Adrenal gland (tissue), 12 donors: Measurements from ENCODE around the gene RNF44. TPM values are rescaled to one million over a fixed set of nuclear protein-coding genes. Genes with fewer than 3 reads are reported as not detected.

Experiments
- DNase-seq, 7 donors: peaks; one replicate each; pipeline ENCODE4 v3.0.0-alpha.2; 2019 to 2020
- H3K27ac ChIP-seq, 5 donors: fragments of 200-600 bp; sonication (generic) in 4 of 5; 1 replicate in 3 of 5; 2 replicates in 2 of 5; pipeline versions ENCODE4 v1.5.1 to v1.8.0; 2016 to 2020; ENCODE audit warnings: mild to moderate bottlenecking in 1 of 5
- H3K27me3 ChIP-seq: fragments of 200-600 bp; 2 replicates; pipeline ENCODE4 v1.8.0; 2021
- H3K36me3 ChIP-seq, 2 donors: fragments of 200-600 bp; replicated peaks in 1 of 2; 1 replicate in 1 of 2; 2 replicates in 1 of 2; pipeline versions ENCODE4 v1.5.1 to v1.8.0; 2018 to 2022
- H3K4me1 ChIP-seq, 2 donors: fragments of 200-600 bp; replicated peaks in 1 of 2; 1 replicate in 1 of 2; 2 replicates in 1 of 2; pipeline versions ENCODE4 v1.5.1 to v1.8.0; 2018 to 2021
- H3K4me3 ChIP-seq, 4 donors: fragments of 200-600 bp; sonication (generic) in 3 of 4; one replicate each; pipeline ENCODE4 v1.5.1; 2016 to 2018
- H3K9me3 ChIP-seq, 3 donors: fragments of 200-600 bp; sonication (generic) in 1 of 3; replicated peaks in 1 of 3; 1 replicate in 2 of 3; 2 replicates in 1 of 3; pipeline versions ENCODE4 v1.5.1 to v1.8.0; 2016 to 2021
- POLR2A ChIP-seq, 2 donors: fragments of 450-650 bp; IDR thresholded peaks; one replicate each; pipeline ENCODE4 v1.6.1; 2017; ENCODE audit warnings: antibody characterized with exemption in 2 of 2, mild to moderate bottlenecking in 2 of 2, moderate library complexity in 1 of 2
- WGBS, 4 donors: extraction: QIAGEN DNeasy Blood & Tissue Kit in 2 of 4; methylation state at CpG; one replicate each; pipeline versions ENCODE4 v1.1.5 to v1.1.7; 2013 to 2017; 5-methylcytosine and 5-hydroxymethylcytosine counted together
- intact Hi-C, 2 donors: fragments of 100-400 bp; cut with DNase I; formaldehyde crosslinking; loops; one replicate each; pipeline versions ENCODE4 v1.14.1 to v1.15.0; 2022 to 2023
- polyA plus RNA-seq, 3 donors: library from polyadenylated mRNA; stranded (reverse); fragments of 200-250 nt in 2 of 3; fragments of 350-450 nt in 1 of 3; fragmentation: Illumina TruSeq in 1 of 3; extraction: RNeasy Lipid Tissue Mini Kit (QIAGEN cat#74804) in 1 of 3; gene quantifications; one replicate each; pipeline ENCODE4 v1.2.3, GENCODE V29; 2013 to 2014
- total RNA-seq, 9 donors: library from RNA; depleted of rRNA in 4 of 9; stranded (reverse); fragments of >200 nt in 4 of 9; fragments of 120-200 nt in 1 of 9; fragmentation: NEBNext Ultra II Directional in 1 of 9; extraction: Animal tissue kit (Norgen Biotek cat#: 25700) in 1 of 9; gene quantifications; one replicate each; pipeline versions ENCODE4 v1.1.0 to v1.2.4, GENCODE V29; 2013 to 2023
- TF ChIP-seq, protein P1 (sequence below), 6 experiments: fragments of 450-650 bp in 4 of 6; fragments of 200-600 bp in 2 of 6; sonication (generic) in 1 of 6; IDR thresholded peaks; 1 replicate in 5 of 6; 2 replicates in 1 of 6; pipeline versions ENCODE4 v1.5.1 to v1.8.0; 2016 to 2021; ENCODE audit warnings: antibody characterized with exemption in 6 of 6, mild to moderate bottlenecking in 2 of 6, moderate library complexity in 1 of 6
- donor health status: healthy with polysubstance abuse.
- donor health status: Bipolar disorder and iron deficiency.
- donor health status: DM: yes; HTN: yes; CAD: no.
- donor health status: DM: no; HTN: no; CAD: no.
- donor health status: DM: no; HTN: no; CAD: no.
- donor health status: DM: yes; HTN: yes; CAD: no.

Gene RNF44
- total and polyA plus RNA-seq, 12 donors = 5.3 to 65.7 (median 22.8) TPM

DNA sequence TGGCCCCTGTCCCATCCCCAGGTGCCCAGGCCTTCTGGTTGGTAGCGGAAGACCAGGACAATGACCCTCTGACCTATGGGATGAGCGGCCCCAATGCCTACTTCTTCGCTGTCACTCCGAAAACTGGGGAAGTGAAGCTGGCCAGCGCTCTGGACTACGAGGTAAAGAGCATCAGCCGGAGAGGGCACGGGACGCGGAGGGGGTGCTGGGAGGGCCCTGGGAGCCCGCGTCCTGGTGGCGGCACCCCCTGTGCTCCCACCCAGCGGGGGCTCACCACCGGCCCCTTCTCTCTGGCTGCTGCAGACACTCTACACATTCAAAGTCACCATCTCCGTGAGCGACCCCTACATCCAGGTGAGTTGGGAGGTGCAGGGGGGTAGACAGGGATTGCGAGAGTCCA is 31.5 kb upstream of the RNF44 start:
- TF ChIP-seq POLR2A (IDR thresholded peaks at IDR 0.05) = no peak
- TF ChIP-seq, protein P1, sequence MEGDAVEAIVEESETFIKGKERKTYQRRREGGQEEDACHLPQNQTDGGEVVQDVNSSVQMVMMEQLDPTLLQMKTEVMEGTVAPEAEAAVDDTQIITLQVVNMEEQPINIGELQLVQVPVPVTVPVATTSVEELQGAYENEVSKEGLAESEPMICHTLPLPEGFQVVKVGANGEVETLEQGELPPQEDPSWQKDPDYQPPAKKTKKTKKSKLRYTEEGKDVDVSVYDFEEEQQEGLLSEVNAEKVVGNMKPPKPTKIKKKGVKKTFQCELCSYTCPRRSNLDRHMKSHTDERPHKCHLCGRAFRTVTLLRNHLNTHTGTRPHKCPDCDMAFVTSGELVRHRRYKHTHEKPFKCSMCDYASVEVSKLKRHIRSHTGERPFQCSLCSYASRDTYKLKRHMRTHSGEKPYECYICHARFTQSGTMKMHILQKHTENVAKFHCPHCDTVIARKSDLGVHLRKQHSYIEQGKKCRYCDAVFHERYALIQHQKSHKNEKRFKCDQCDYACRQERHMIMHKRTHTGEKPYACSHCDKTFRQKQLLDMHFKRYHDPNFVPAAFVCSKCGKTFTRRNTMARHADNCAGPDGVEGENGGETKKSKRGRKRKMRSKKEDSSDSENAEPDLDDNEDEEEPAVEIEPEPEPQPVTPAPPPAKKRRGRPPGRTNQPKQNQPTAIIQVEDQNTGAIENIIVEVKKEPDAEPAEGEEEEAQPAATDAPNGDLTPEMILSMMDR (IDR thresholded peaks at IDR 0.05) = no peak
- whole genome bisulfite sequencing, 4 donors = 76 to 83% (median 78%) methylated on average over 17 to 18 of the region's 18 CpGs
- H3K4me1 ChIP-seq = no peaks in the 10 kb centered on the region
- no peaks in the 10 kb centered on the region for H3K9me3 ChIP-seq
- H3K4me3 ChIP-seq = no peak overlapping the region
- no peaks in the 10 kb centered on the region for H3K36me3 ChIP-seq
- intact Hi-C loops = no loop called here
- no peak overlapping the region for H3K27ac ChIP-seq
- H3K27me3 ChIP-seq = peaks cover 6% of the 10 kb centered on the region
- no peak for DNase-seq

DNA sequence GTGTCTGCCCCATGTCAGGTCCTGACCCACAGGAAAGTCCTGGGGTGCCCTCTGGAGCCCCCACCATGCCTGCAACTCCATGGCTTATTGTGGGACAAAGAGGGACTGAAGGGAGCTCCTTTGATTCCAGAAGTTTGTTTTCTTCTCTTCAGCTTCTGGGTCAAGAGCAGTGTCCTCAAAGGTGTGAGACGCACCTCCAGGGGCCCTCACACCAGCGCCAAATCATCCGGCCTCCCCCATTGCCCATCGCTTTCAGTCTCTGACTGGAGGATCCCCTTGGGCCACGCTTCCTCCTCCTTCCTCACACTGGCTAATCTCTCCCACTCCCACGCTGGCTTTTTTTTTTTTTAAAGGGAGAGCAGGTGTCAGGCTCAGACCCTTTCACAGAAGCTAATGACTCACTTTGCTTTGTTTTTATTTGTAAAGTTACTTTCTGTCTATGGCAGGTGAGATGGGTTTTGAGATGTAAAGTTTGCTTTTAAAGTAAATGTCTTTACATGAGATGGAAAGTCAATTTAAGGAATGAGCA is 28.6 kb upstream of the RNF44 start:
- no peaks in the 10 kb centered on the region for H3K4me1 ChIP-seq
- 76 to 82% (median 79%) methylated on average over 6 of the region's 6 CpGs for WGBS, 4 donors
- H3K36me3 ChIP-seq = no peaks in the 10 kb centered on the region
- H3K4me3 ChIP-seq = no peak overlapping the region
- H3K27ac ChIP-seq = no peak overlapping the region
- intact Hi-C loops = no loop called here
- no peaks in the 10 kb centered on the region for H3K27me3 ChIP-seq
- no peak for TF ChIP-seq POLR2A (IDR thresholded peaks at IDR 0.05)
- TF ChIP-seq, protein P1 (IDR thresholded peaks at IDR 0.05) = no peak
- no peaks in the 10 kb centered on the region for H3K9me3 ChIP-seq
- DNase-seq = no peak

DNA sequence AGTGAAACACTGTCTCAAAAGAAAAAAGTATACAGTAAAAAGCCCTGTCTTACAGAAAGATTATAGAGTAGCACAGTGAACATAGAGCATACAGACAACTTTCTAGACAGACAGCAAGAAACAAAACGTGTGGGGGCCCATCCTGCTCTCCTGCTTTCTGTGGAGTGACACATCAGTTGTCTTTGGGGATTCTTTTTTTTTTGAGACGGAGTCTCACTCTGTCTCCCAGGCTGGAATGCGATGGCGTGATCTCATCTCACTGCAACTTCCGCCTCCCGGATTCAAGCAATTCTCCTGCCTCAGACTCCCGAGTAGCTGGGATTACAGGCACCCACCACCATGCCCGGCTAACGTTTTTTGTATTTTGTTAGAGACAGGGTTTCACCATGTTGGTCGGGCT is 26.8 kb upstream of the RNF44 start:
- Histone ChIP-seq H3K4me1 (no peaks in the 10 kb centered on the region), H3K27ac (no peak overlapping the region), H3K27me3 (no peaks in the 10 kb centered on the region), H3K9me3 (no peaks in the 10 kb centered on the region), H3K4me3 (no peak overlapping the region), H3K36me3 (no peaks in the 10 kb centered on the region)
- intact Hi-C loops = no loop called here
- DNase-seq = no peak
- 76 to 86% (median 81%) methylated on average over 9 to 10 of the region's 10 CpGs for WGBS, 4 donors
- no peak for TF ChIP-seq POLR2A (IDR thresholded peaks at IDR 0.05)

DNA sequence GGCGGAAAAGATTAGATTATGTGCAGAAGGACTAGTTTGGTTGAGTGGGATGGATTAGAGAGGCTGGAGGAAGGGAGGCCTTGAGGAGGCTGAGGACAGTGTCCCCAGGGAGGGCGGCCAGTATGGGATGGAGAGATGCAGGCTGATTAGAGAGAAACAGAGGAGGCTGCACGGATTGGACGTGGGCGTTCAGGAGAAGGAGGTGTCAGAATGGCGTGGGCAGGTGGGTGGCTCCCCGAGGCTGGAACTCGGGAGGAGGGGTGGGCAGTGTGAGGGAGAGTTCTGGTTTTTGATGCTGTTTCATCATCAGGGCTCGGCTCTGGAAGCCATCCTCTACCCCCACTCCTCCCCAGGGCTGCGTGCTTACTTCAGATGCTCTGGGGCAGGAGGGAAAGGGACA is 25.0 kb upstream of the RNF44 start:
- intact Hi-C loops = no loop called here
- Histone ChIP-seq H3K27me3 (no peaks in the 10 kb centered on the region), H3K27ac (no peak overlapping the region), H3K36me3 (no peaks in the 10 kb centered on the region), H3K4me3 (no peak overlapping the region), H3K9me3 (no peaks in the 10 kb centered on the region), H3K4me1 (no peaks in the 10 kb centered on the region)
- no peak for TF ChIP-seq POLR2A (IDR thresholded peaks at IDR 0.05)
- TF ChIP-seq, protein P1 (IDR thresholded peaks at IDR 0.05) = no peak
- DNase-seq = no peak
- WGBS, 4 donors = 61 to 74% (median 68%) methylated on average over 10 of the region's 10 CpGs

GRCh38 chr5:176561259-176561658 is 24.1 kb upstream of the RNF44 start:
- Histone ChIP-seq H3K36me3 (no peaks in the 10 kb centered on the region), H3K9me3 (no peaks in the 10 kb centered on the region), H3K27me3 (no peaks in the 10 kb centered on the region), H3K27ac (no peak overlapping the region), H3K4me3 (no peak overlapping the region), H3K4me1 (no peaks in the 10 kb centered on the region)
- TF ChIP-seq POLR2A (IDR thresholded peaks at IDR 0.05) = no peak
- DNase-seq = no peak
- 84 to 89% (median 86%) methylated on average over 3 of the region's 3 CpGs for WGBS, 4 donors
- intact Hi-C loops = no loop called here
